Measurements from ENCODE around the gene TYMS.
A peak's percentile ranks its signal among the peaks of the same experiment; 100 is the strongest.

TYMS gene

DNA sequence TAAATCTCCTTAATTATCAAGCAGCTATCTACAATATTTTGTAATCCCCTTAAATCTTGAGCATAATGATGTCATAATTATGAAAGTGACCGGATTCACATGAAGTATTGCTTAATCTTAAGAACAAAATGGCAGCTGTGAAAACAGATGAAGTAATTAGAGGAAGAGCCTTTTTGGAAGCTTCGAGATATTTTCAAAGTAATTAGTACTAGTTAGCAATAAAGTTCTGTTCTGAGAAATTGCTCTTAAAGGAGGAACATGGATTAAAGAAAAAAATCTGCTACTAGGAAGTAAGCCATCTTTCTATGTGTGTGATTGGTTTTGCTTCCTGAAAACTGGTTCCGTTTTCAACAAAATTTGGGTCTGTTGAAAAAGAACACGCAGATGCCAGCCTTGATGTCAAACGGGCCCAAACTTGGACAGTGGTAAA lies 42.3 kb upstream of the TYMS start:
- TF ChIP-seq, protein P1, sequence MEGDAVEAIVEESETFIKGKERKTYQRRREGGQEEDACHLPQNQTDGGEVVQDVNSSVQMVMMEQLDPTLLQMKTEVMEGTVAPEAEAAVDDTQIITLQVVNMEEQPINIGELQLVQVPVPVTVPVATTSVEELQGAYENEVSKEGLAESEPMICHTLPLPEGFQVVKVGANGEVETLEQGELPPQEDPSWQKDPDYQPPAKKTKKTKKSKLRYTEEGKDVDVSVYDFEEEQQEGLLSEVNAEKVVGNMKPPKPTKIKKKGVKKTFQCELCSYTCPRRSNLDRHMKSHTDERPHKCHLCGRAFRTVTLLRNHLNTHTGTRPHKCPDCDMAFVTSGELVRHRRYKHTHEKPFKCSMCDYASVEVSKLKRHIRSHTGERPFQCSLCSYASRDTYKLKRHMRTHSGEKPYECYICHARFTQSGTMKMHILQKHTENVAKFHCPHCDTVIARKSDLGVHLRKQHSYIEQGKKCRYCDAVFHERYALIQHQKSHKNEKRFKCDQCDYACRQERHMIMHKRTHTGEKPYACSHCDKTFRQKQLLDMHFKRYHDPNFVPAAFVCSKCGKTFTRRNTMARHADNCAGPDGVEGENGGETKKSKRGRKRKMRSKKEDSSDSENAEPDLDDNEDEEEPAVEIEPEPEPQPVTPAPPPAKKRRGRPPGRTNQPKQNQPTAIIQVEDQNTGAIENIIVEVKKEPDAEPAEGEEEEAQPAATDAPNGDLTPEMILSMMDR (IDR thresholded peaks at IDR 0.05; ENCODE audit: unreplicated experiment in 3 of 3): no peak
- no peak overlapping the region for H3K4me3 Mint-ChIP-seq
- no peaks in the 10 kb centered on the region for H3K36me3 Mint-ChIP-seq (ENCODE audit: low read depth)
- no peak overlapping the region for H3K27ac Mint-ChIP-seq
- H3K27me3 Mint-ChIP-seq (ENCODE audit: low read depth): no peaks in the 10 kb centered on the region
- no peaks in the 10 kb centered on the region for H3K9me3 Mint-ChIP-seq
- peaks cover 25% of the 10 kb centered on the region for H3K4me1 Mint-ChIP-seq

DNA sequence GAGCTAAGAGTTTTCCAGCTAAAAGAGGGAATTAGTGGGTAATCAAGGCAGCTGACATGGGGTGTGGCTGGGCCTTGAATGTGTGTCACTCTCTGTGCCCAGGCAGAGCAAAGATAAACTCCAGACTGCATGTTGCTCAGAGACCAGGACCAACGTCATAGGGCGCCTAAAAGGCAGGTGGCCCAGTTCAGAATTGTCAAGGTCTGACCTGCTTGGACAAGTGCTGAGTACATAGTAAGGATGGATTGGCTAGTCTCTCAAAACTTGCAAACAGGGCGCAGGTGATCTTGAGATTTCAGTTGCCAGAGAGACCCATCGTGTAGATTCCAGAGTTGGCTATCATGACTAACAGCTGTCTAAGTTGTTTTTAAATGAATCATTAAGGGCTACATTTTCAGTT lies 41.7 kb upstream of the TYMS start:
- Mint-ChIP-seq H3K4me1 (peaks cover 25% of the 10 kb centered on the region), H3K9me3 (no peaks in the 10 kb centered on the region), H3K36me3 (ENCODE audit: low read depth) (no peaks in the 10 kb centered on the region), H3K27ac (no peak overlapping the region), H3K4me3 (no peak overlapping the region), H3K27me3 (ENCODE audit: low read depth) (no peaks in the 10 kb centered on the region)
- TF ChIP-seq, protein P1 (IDR thresholded peaks at IDR 0.05; ENCODE audit: unreplicated experiment in 3 of 3): no peak

DNA sequence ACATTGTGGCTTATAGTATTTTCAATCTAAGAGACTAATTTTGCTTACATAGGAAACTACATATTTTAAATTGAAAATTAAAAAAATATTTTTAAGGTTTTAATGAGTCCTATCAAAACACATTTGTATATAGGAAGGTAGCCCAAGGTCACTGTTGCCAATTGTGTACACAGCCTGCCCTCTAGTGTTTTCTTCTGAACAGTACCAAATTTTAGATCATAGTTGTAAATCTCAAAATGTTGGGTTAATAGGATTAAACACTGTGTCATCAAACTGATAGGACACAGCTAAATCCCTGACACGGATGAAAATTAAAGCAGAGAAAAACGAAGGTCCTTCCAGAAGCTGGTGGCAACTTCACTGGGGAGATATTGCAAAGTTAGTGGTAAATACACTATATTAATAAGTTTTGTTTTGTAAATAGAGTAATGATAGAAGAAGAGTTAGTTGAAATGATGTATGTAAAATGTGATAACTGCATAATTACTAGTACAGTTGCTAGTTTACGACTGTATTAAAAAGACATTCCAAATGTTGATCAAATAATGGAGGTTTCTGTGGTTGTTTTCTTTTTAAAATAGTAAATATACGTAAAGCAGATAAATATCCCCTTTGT lies 41.0 kb upstream of the TYMS start:
- H3K27ac Mint-ChIP-seq: no peak overlapping the region
- TF ChIP-seq, protein P1 (IDR thresholded peaks at IDR 0.05; ENCODE audit: unreplicated experiment in 3 of 3): peak; percentile 92 to 96 (median 93)
- H3K4me3 Mint-ChIP-seq: no peak overlapping the region
- no peaks in the 10 kb centered on the region for H3K36me3 Mint-ChIP-seq (ENCODE audit: low read depth)
- no peaks in the 10 kb centered on the region for H3K27me3 Mint-ChIP-seq (ENCODE audit: low read depth)
- H3K9me3 Mint-ChIP-seq: no peaks in the 10 kb centered on the region
- H3K4me1 Mint-ChIP-seq: peaks cover 31% of the 10 kb centered on the region

DNA sequence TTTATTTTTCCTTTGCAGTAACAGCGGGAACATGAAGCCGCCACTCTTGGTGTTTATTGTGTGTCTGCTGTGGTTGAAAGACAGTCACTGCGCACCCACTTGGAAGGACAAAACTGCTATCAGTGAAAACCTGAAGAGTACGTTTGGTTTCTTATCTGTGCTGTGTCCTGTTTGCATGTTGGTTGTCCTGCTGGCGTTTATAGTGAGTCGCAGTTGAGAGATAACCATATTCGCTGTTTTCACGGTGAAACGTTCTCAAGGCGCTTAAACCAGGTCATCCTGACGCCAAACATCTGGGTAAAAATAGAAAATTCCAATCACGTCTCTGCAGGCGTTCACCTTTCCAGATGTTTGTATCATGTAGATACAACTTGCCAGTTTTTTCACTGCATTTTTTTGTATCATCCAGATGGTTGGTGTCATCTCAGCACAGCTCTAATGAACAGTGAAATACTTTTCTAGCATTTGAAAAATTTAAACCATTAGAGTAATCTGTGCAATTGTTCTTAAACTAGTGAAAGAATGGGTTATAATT lies 39.4 kb upstream of the TYMS start:
- Mint-ChIP-seq H3K4me3 (no peak overlapping the region), H3K27me3 (ENCODE audit: low read depth) (no peaks in the 10 kb centered on the region), H3K27ac (peak overlapping the region in 1 of 3 experiments; percentile 0), H3K4me1 (peaks cover 25% of the 10 kb centered on the region), H3K36me3 (ENCODE audit: low read depth) (no peaks in the 10 kb centered on the region), H3K9me3 (no peaks in the 10 kb centered on the region)
- TF ChIP-seq, protein P1 (IDR thresholded peaks at IDR 0.05; ENCODE audit: unreplicated experiment in 3 of 3): no peak

DNA sequence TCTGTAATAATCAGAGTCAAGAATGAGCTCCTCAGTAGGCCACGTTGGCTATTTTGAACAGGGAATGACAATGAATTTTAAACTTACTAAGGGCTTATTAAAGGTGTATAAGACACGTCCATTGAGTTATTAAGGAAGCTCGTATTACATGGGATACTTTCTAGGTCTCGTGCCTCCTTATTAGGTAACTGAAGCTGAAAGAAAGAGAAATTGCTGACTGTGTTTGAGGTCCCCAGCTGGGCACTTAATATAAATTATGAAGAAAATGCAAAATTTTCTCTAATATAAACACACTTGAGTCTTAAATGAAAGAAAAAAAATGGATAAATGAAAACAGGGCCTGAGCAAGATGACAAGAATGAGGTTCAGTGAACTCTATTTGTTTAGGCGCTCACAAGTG lies 38.8 kb upstream of the TYMS start:
- Mint-ChIP-seq H3K9me3 (no peaks in the 10 kb centered on the region), H3K4me3 (no peak overlapping the region), H3K27ac (peak overlapping the region in 2 of 3 experiments; percentile 0 to 15), H3K4me1 (peaks cover 25% of the 10 kb centered on the region), H3K27me3 (ENCODE audit: low read depth) (no peaks in the 10 kb centered on the region), H3K36me3 (ENCODE audit: low read depth) (no peaks in the 10 kb centered on the region)
- TF ChIP-seq, protein P1 (IDR thresholded peaks at IDR 0.05; ENCODE audit: unreplicated experiment in 3 of 3): no peak

Data from nephron (organoid).